Type B pancreatic cell (in vitro differentiated cells): ENCODE results near the gene TIAM2. TPM values are rescaled to one million over a fixed set of nuclear protein-coding genes. Genes with fewer than 3 reads are reported as not detected.

ENCODE experiments used
- DNase-seq: peaks from one replicate; pipeline ENCODE4 v3.0.0; 2021; ENCODE audit warnings: mixed read lengths; ENCODE audit not compliant: unreplicated experiment; ENCODE audit errors: extremely low spot score
- H3K27ac Mint-ChIP-seq: 2 replicates; pipeline ENCODE4 v1.8.0; 2021; ENCODE audit warnings: mild to moderate bottlenecking, mixed read lengths
- H3K27me3 Mint-ChIP-seq: 2 replicates; pipeline ENCODE4 v1.8.0; 2021; ENCODE audit warnings: mixed read lengths
- H3K36me3 Mint-ChIP-seq: 2 replicates; pipeline ENCODE4 v1.8.0; 2021; ENCODE audit warnings: mixed read lengths
- H3K4me1 Mint-ChIP-seq: one replicate; pipeline ENCODE4 v1.8.0; 2021; ENCODE audit warnings: mixed read lengths; ENCODE audit not compliant: unreplicated experiment
- H3K4me3 Mint-ChIP-seq: 2 replicates; pipeline ENCODE4 v1.8.0; 2021; ENCODE audit warnings: mild to moderate bottlenecking, mixed read lengths
- H3K9me3 Mint-ChIP-seq: 2 replicates; pipeline ENCODE4 v1.8.0; 2021; ENCODE audit warnings: mixed read lengths
- CTCF ChIP-seq: fragments of 200-600 bp; sonication (generic); conservative IDR thresholded peaks from 2 replicates; pipeline ENCODE4 v1.5.0; 2021; ENCODE audit warnings: antibody characterized with exemption, mild to moderate bottlenecking
- total RNA-seq: library from RNA; stranded (reverse); gene quantifications from 2 replicates; pipeline ENCODE4 v1.2.1, GENCODE V29; 2021; ENCODE audit warnings: low replicate concordance

The TIAM2 gene
- total RNA-seq, 1 donor from 2014 or later: 13.5 TPM

DNA sequence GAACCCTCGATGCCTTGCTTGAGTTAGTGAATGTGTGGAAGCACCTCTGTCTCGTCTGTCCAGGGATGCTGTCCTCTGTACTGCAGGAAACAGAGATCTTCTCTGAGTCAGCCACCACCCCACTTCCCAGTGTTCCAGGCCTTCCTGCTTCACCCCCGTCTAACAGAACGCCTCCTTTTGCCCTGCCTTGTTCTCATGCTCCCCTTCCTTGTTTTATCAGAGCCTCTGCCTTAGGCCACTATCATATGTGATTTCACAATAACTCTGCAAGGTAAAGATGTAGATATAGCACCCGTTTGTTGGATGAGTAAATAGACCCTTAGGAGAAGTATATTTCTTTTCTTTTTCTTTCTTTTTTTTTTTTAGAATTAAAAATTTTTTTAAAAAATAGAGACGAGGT lies 162.0 kb downstream of the TIAM2 start:
- Mint-ChIP-seq H3K27me3 (no peaks in the 10 kb centered on the region), H3K4me1 (peaks cover 27% of the 10 kb centered on the region), H3K4me3 (no peak overlapping the region), H3K9me3 (no peaks in the 10 kb centered on the region), H3K27ac (peak overlapping the region; percentile 77), H3K36me3 (no peaks in the 10 kb centered on the region)
- TF ChIP-seq CTCF: no peak
- no peak for DNase-seq

DNA sequence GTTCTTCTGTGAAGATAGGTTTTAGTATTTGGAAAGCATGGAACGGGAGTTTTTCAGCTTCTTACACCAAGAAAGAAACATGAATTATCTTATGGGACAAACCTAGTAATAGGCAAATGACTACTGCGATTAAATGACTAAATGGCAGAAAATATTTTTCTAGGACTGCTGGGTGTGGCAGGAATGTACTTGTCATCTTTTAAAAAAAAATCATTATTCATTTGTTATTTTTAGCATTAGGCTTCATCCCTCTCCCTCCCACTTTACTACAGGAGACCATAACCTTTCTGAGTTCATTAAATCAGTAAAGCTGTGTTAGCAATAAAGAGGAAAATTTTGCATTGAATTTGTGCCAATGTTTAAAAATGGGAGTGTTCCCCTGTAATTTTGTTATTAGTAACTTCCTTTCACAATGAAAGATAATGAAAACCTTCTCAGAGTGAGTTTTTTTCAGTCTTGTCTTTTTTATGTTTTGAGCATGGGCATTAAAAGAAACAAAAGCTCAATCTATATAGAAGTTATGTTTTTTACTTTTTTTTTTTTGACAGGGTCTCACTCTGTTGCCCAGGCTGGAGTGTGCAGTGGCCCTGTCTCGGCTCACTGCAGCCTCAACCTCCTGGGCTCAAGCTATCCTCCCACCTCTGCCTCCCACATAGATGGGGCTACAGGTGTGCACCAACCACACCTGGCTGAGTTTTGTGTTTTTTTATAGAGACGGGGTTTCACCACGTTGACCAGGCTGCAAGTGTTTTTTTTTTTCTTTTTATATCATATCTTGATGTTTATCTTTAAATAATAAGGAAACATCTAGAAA lies 163.1 kb downstream of the TIAM2 start:
- TF ChIP-seq CTCF: no peak
- no peaks in the 10 kb centered on the region for H3K9me3 Mint-ChIP-seq
- H3K36me3 Mint-ChIP-seq: no peaks in the 10 kb centered on the region
- peak overlapping the region; percentile 14 for H3K4me3 Mint-ChIP-seq
- no peaks in the 10 kb centered on the region for H3K27me3 Mint-ChIP-seq
- peaks cover 27% of the 10 kb centered on the region for H3K4me1 Mint-ChIP-seq
- no peak for DNase-seq
- peak overlapping the region; percentile 91 for H3K27ac Mint-ChIP-seq

DNA sequence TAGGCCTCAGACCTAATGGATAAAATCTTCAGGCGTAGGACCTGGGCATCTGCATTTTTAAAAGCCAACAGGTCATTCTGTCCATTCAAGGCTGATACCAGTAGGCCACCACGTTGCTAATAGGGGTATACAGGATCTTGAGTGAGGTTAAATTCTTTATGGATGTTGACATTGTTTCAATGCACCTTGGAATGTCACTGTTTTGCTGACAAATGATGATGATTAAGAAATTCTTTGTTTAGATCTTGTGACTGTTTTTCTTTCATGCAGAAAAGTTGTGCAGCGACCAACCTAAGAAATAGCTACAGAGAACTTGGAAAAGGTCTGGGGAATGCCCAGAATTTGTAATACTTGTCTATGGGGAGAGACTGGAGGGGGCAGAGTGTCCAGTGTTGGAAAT lies 167.6 kb downstream of the TIAM2 start:
- no peaks in the 10 kb centered on the region for H3K9me3 Mint-ChIP-seq
- no peak overlapping the region for H3K4me3 Mint-ChIP-seq
- H3K4me1 Mint-ChIP-seq: peaks cover 4% of the 10 kb centered on the region
- no peak for DNase-seq
- no peaks in the 10 kb centered on the region for H3K36me3 Mint-ChIP-seq
- no peaks in the 10 kb centered on the region for H3K27me3 Mint-ChIP-seq
- TF ChIP-seq CTCF: no peak
- H3K27ac Mint-ChIP-seq: no peak overlapping the region

DNA sequence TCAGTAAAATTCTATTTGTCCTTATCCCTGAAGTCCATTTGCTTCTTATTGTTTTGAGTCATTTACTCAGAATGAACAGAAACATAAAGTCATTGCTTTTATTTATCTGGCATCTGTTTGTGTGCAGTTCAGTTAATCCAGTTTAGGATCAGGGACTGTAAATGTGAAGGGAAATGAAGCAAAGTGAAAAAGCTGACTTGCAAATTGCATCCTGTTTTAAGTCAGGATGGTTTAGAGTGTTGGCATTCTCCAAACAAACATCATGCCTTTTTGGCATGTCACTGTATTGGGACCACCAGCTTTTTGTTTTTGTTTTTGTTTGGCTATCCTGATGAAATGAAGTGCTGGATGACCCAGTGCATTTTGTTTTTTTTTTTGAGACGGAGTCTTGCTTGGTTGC lies 168.5 kb downstream of the TIAM2 start:
- TF ChIP-seq CTCF: no peak
- no peaks in the 10 kb centered on the region for H3K36me3 Mint-ChIP-seq
- no peaks in the 10 kb centered on the region for H3K9me3 Mint-ChIP-seq
- H3K4me1 Mint-ChIP-seq: no peaks in the 10 kb centered on the region
- DNase-seq: no peak
- no peaks in the 10 kb centered on the region for H3K27me3 Mint-ChIP-seq
- H3K27ac Mint-ChIP-seq: no peak overlapping the region
- no peak overlapping the region for H3K4me3 Mint-ChIP-seq

- H3K4me1 Mint-ChIP-seq: no peaks in the 10 kb centered on the region
- DNase-seq: no peak
- peak overlapping the region; percentile 35 for H3K27ac Mint-ChIP-seq
- no peak for TF ChIP-seq CTCF
- H3K36me3 Mint-ChIP-seq: no peaks in the 10 kb centered on the region
- no peak overlapping the region for H3K4me3 Mint-ChIP-seq
- no peaks in the 10 kb centered on the region for H3K27me3 Mint-ChIP-seq
- H3K9me3 Mint-ChIP-seq: no peaks in the 10 kb centered on the region
These were observed 170.1 kb downstream of the TIAM2 start for GRCh38 chr6:155165029-155165710.
